ENCODE results near the gene HOXC5.

HOXC5 gene

GRCh38 chr12:54047160-54047963, 14.5 kb downstream of the HOXC5 start:
- H3K36me3 ChIP-seq (ENCODE audit: control insufficient read depth, insufficient read depth, low read length), result no peaks in the 10 kb centered on the region
- no peaks in the 10 kb centered on the region for H3K79me2 ChIP-seq
- no peak overlapping the region for H2AFZ ChIP-seq
- peaks cover 16% of the 10 kb centered on the region for H3K27me3 ChIP-seq (ENCODE audit: control insufficient read depth, insufficient read depth, low read length)
- H3K9ac ChIP-seq, result no peak overlapping the region
- no peak overlapping the region for H3K4me2 ChIP-seq (ENCODE audit: low read length)
- no peak overlapping the region for H3K4me3 ChIP-seq (ENCODE audit: low read depth, low read length)
- no peak overlapping the region for H3K27ac ChIP-seq
- no peaks in the 10 kb centered on the region for H3K9me3 ChIP-seq (ENCODE audit: control insufficient read depth, low read length)
- no peak for TF ChIP-seq CTCF (IDR thresholded peaks at IDR 0.05)
- H3K4me1 ChIP-seq, result no peaks in the 10 kb centered on the region

GRCh38 chr12:54047964-54048303, 15.1 kb downstream of the HOXC5 start:
- Histone ChIP-seq H2AFZ (no peak overlapping the region), H3K27me3 (ENCODE audit: control insufficient read depth, insufficient read depth, low read length) (peaks cover 16% of the 10 kb centered on the region), H3K79me2 (no peaks in the 10 kb centered on the region), H3K27ac (no peak overlapping the region), H3K9me3 (ENCODE audit: control insufficient read depth, low read length) (no peaks in the 10 kb centered on the region), H3K4me1 (no peaks in the 10 kb centered on the region), H3K36me3 (ENCODE audit: control insufficient read depth, insufficient read depth, low read length) (no peaks in the 10 kb centered on the region), H3K4me2 (ENCODE audit: low read length) (no peak overlapping the region), H3K9ac (no peak overlapping the region), H3K4me3 (ENCODE audit: low read depth, low read length) (no peak overlapping the region)
- no peak for TF ChIP-seq CTCF (IDR thresholded peaks at IDR 0.05)

- Histone ChIP-seq H2AFZ (no peak overlapping the region), H3K4me3 (ENCODE audit: low read depth, low read length) (no peak overlapping the region), H3K4me2 (ENCODE audit: low read length) (no peak overlapping the region), H3K27ac (no peak overlapping the region), H3K27me3 (ENCODE audit: control insufficient read depth, insufficient read depth, low read length) (peaks cover 16% of the 10 kb centered on the region), H3K79me2 (no peaks in the 10 kb centered on the region), H3K36me3 (ENCODE audit: control insufficient read depth, insufficient read depth, low read length) (no peaks in the 10 kb centered on the region), H3K4me1 (no peaks in the 10 kb centered on the region), H3K9me3 (ENCODE audit: control insufficient read depth, low read length) (no peaks in the 10 kb centered on the region), H3K9ac (no peak overlapping the region)
- TF ChIP-seq CTCF (IDR thresholded peaks at IDR 0.05), result no peak
These were observed 15.7 kb downstream of the HOXC5 start for GRCh38 chr12:54048406-54049093.

- no peaks in the 10 kb centered on the region for H3K79me2 ChIP-seq
- no peak overlapping the region for H3K4me2 ChIP-seq (ENCODE audit: low read length)
- no peak overlapping the region for H2AFZ ChIP-seq
- peaks cover 16% of the 10 kb centered on the region for H3K27me3 ChIP-seq (ENCODE audit: control insufficient read depth, insufficient read depth, low read length)
- H3K9me3 ChIP-seq (ENCODE audit: control insufficient read depth, low read length), result no peaks in the 10 kb centered on the region
- no peak overlapping the region for H3K4me3 ChIP-seq (ENCODE audit: low read depth, low read length)
- no peaks in the 10 kb centered on the region for H3K36me3 ChIP-seq (ENCODE audit: control insufficient read depth, insufficient read depth, low read length)
- H3K4me1 ChIP-seq, result no peaks in the 10 kb centered on the region
- no peak for TF ChIP-seq CTCF (IDR thresholded peaks at IDR 0.05)
- H3K9ac ChIP-seq, result no peak overlapping the region
- H3K27ac ChIP-seq, result no peak overlapping the region
These were observed 16.3 kb downstream of the HOXC5 start for GRCh38 chr12:54049108-54049507.

GRCh38 chr12:54050482-54050810, 17.6 kb downstream of the HOXC5 start:
- Histone ChIP-seq H2AFZ (no peak overlapping the region), H3K4me2 (ENCODE audit: low read length) (no peak overlapping the region), H3K4me1 (no peaks in the 10 kb centered on the region), H3K9ac (no peak overlapping the region), H3K27ac (no peak overlapping the region), H3K27me3 (ENCODE audit: control insufficient read depth, insufficient read depth, low read length) (peaks cover 14% of the 10 kb centered on the region), H3K9me3 (ENCODE audit: control insufficient read depth, low read length) (no peaks in the 10 kb centered on the region), H3K4me3 (ENCODE audit: low read depth, low read length) (no peak overlapping the region), H3K36me3 (ENCODE audit: control insufficient read depth, insufficient read depth, low read length) (no peaks in the 10 kb centered on the region), H3K79me2 (no peaks in the 10 kb centered on the region)
- no peak for TF ChIP-seq CTCF (IDR thresholded peaks at IDR 0.05)

Measured in parathyroid adenoma (tissue), 2 donors.